Measurements from ENCODE around the gene RTN4RL2. TPM values are rescaled to one million over a fixed set of nuclear protein-coding genes. Genes with fewer than 3 reads are reported as not detected.

RTN4RL2 gene
- total and polyA plus RNA-seq, 9 of the 15 experiments (the other 6 are each of a cell fraction or from before 2014, with no cell fraction given) = 0.06 to 1.9 (median 0.34) TPM; not detected in 4

DNA sequence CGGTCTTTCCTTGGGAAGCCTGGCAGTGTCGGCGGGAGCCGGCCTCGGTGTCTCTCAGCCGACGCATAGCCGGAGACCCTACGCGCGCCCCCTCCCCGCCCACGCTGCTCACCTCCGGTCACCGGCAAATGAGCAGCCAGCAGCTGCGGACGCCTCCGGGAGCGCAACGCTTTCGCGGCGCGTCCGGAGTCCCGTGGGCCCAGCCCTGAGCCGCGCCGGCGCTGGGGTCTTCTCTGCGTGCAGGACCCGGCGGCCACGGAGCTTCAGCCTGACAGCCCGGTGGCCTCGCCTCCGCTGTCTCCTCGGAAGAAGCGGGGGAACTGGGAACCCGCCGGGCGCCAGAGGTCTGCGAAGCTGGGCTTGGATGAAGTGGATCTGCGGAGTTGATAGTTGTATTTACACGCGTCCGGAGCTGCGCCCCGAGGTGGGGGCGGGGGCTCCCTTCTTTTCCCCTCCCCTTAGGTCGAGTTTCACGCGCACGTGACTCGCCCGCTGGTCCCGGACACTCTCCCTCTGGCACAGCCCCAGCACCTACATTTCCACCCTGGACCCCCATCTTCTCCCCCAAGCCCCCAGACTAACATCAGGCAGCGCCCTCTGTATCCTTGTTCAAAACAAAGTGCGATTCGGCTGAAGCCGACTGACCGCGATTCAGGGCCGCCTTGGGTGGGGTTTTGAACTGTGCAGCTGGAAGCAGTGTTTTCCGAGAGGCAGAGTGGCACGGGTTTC is 55.2 kb downstream of the RTN4RL2 start, which contains the start of gene SLC43A1 (continued):
- TF ChIP-seq ZBTB11 (CRISPR knock-in tag; IDR thresholded peaks at IDR 0.05) = no peak
- peak; percentile 86 for TF ChIP-seq MYC (IDR thresholded peaks at IDR 0.05; ENCODE audit: low read depth, low read length)
- no peak for TF ChIP-seq MYC (CRISPR knock-in tag; IDR thresholded peaks at IDR 0.05; ENCODE audit: borderline replicate concordance, low read depth)
- TF ChIP-seq ZC3H11A (IDR thresholded peaks at IDR 0.05; ENCODE audit: low read depth, low read length) = no peak
- TF ChIP-seq BRD4 (IDR thresholded peaks at IDR 0.05) = no peak
- no peak for TF ChIP-seq ESRRB (CRISPR knock-in tag; IDR thresholded peaks at IDR 0.05; ENCODE audit: borderline replicate concordance)
- TF ChIP-seq SRSF9 (IDR thresholded peaks at IDR 0.05; ENCODE audit: borderline replicate concordance, low read depth, low read length) = no peak
- TF ChIP-seq ZNF184 (CRISPR knock-in tag; IDR thresholded peaks at IDR 0.05) = no peak
- 0 out of 2 replicates have a peak, but pooled peaks have one; percentile 24 for TF ChIP-seq SIN3B (IDR thresholded peaks at IDR 0.05; ENCODE audit: low read depth)
- no peak for TF ChIP-seq ZNF41 (CRISPR knock-in tag; conservative IDR thresholded peaks at IDR 0.05)
- TF ChIP-seq KAT2B (IDR thresholded peaks at IDR 0.05; ENCODE audit: low read depth, low read length) = no peak
- no peak for TF ChIP-seq XRCC4 (IDR thresholded peaks at IDR 0.05; ENCODE audit: extremely low read depth, insufficient read depth, insufficient read length)
- TF ChIP-seq BMI1 (IDR thresholded peaks at IDR 0.05; ENCODE audit: low read length) = no peak
- no peak for TF ChIP-seq ZNF134 (CRISPR knock-in tag; conservative IDR thresholded peaks at IDR 0.05)
- TF ChIP-seq, protein P1, sequence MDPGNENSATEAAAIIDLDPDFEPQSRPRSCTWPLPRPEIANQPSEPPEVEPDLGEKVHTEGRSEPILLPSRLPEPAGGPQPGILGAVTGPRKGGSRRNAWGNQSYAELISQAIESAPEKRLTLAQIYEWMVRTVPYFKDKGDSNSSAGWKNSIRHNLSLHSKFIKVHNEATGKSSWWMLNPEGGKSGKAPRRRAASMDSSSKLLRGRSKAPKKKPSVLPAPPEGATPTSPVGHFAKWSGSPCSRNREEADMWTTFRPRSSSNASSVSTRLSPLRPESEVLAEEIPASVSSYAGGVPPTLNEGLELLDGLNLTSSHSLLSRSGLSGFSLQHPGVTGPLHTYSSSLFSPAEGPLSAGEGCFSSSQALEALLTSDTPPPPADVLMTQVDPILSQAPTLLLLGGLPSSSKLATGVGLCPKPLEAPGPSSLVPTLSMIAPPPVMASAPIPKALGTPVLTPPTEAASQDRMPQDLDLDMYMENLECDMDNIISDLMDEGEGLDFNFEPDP (CRISPR knock-in tag; IDR thresholded peaks at IDR 0.05) = no peak
- no peak for TF ChIP-seq ZNF239 (CRISPR knock-in tag; IDR thresholded peaks at IDR 0.05)
- TF ChIP-seq PHB2 (IDR thresholded peaks at IDR 0.05; ENCODE audit: low read depth) = no peak
- TF ChIP-seq SREBF1 (IDR thresholded peaks at IDR 0.05; ENCODE audit: borderline replicate concordance, low read depth, low read length) = no peak
- TF ChIP-seq COPS2 (conservative IDR thresholded peaks at IDR 0.05) = no peak
- TF ChIP-seq SNIP1 (IDR thresholded peaks at IDR 0.05; ENCODE audit: low read depth) = no peak
- peak; percentile 52; the same call in 1 of the 2 replicates for TF ChIP-seq PHF8 (IDR thresholded peaks at IDR 0.05; ENCODE audit: borderline replicate concordance, low read length)
- no peak for TF ChIP-seq GTF3C2 (IDR thresholded peaks at IDR 0.05; ENCODE audit: borderline replicate concordance, extremely low read depth, insufficient read length)
